Renal pelvis (tissue), 4 donors: ENCODE data around the gene C2orf81. TPM values are rescaled to one million over a fixed set of nuclear protein-coding genes. Genes with fewer than 3 reads are reported as not detected.

Experiments
- DNase-seq: peaks from one replicate; pipeline ENCODE4 v3.0.0-alpha.2; 2013
- polyA plus RNA-seq, 3 donors: library from polyadenylated mRNA; unstranded; fragments of 120-200 nt; gene quantifications; one replicate each; pipeline ENCODE4 v1.2.1, GENCODE V29; 2013; ENCODE audit not compliant: insufficient read length in 3 of 3

C2orf81 gene
- polyA plus RNA-seq, 3 donors = 8.4 to 9.2 (median 8.5) TPM

DNA sequence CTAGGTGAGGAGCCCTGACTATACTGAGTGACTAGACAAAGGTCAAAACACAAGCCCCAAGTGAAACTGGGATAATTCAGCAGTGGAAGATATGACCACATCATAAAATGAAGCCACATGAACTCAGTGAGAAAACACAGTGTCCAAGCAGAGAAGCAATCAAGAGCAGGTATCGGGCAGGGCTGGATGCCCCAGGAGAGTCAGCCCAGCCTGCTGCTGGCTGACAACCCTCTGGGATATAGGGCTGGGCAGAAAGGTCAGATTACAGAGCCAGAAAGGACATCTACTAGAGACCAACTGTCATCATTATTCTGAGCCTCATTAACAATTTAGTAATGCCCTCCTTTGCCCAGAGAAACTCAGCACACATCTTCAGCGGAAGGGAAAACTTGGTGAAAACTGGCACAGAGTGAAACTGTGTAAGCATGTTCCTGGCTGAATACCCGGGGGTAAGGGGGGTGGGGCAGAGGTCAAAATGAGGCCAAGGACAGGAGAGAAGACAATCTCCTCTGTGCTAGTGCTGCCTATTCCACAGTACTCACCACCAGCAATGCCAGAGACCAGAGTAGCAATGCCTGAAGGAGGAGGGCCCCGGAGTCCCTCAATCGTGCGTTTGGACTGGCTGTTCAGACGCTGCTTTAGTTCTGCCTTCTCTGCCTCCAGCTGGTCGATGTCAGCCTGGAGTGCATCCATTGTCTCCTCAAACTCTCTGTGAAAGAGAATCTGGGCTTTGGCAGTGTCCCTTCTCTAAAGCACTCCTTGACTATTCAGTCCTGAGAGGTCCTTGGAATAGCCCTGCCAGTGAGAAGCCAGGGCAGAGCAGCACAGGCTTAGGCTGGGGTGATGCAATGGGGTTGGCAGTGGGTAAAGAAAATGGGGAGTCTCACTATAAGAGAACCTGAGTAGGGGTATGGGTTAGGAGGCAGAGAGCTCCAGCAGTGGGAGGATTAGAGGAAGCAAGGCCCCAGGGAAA lies 56.6 kb downstream of the C2orf81 start:
- DNase-seq = no peak

Other genes with a start within 250 kb of the C2orf81 start
- 10 to 100 TPM; 78.9 to 98.9 (median 94.1) TPM for gene MOB1A, start 242.7 kb downstream of the C2orf81 start, polyA plus RNA-seq
- gene MTHFD2, start 223.0 kb downstream of the C2orf81 start, polyA plus RNA-seq = 10 to 100 TPM; 23.8 to 30.8 (median 25.4) TPM
- 1 to 10 TPM; 1.9 to 5.6 (median 3.4) TPM for gene SLC4A5, start 78.2 kb downstream of the C2orf81 start, polyA plus RNA-seq
- 100 to 1,000 TPM; 157 to 179 (median 167) TPM for gene DCTN1, start 41.3 kb downstream of the C2orf81 start, polyA plus RNA-seq
- gene WDR54, start 111 bp upstream of the C2orf81 start, polyA plus RNA-seq = 10 to 100 TPM; 38.6 to 44.6 (median 43.7) TPM
- gene RTKN, start 20.3 kb upstream of the C2orf81 start, polyA plus RNA-seq = 10 to 100 TPM; 77.2 to 92.8 (median 82.4) TPM
- gene INO80B, start 33.5 kb upstream of the C2orf81 start, polyA plus RNA-seq = 10 to 100 TPM; 26.5 to 38.9 (median 28.7) TPM
- 100 to 1,000 TPM; 126 to 130 (median 127) TPM for gene WBP1, start 36.8 kb upstream of the C2orf81 start, polyA plus RNA-seq
- 10 to 100 TPM; 48.8 to 60.1 (median 49.3) TPM for gene MOGS, start 43.8 kb upstream of the C2orf81 start, polyA plus RNA-seq
- 10 to 100 TPM; 52.0 to 74.4 (median 62.3) TPM for gene MRPL53, start 51.1 kb upstream of the C2orf81 start, polyA plus RNA-seq
- gene CCDC142, start 61.4 kb upstream of the C2orf81 start, polyA plus RNA-seq = 10 to 100 TPM; 10.2 to 18.6 (median 17.1) TPM
- 10 to 100 TPM; 29.3 to 36.0 (median 34.1) TPM for gene TTC31, start 61.5 kb upstream of the C2orf81 start, polyA plus RNA-seq
- gene LBX2, start 78.0 kb upstream of the C2orf81 start, polyA plus RNA-seq = 1 to 10 TPM; 3.1 to 7.9 (median 3.9) TPM
- 10 to 100 TPM; 25.2 to 29.2 (median 27.8) TPM for gene PCGF1, start 86.1 kb upstream of the C2orf81 start, polyA plus RNA-seq
- gene TLX2, start 92.8 kb upstream of the C2orf81 start, polyA plus RNA-seq = under 1 TPM; 0.06 to 0.17 (median 0.13) TPM
- under 1 TPM; 0.21 to 0.57 (median 0.43) TPM for gene DQX1, start 104.6 kb upstream of the C2orf81 start, polyA plus RNA-seq
- 100 to 1,000 TPM; 106 to 113 (median 110) TPM for gene AUP1, start 108.1 kb upstream of the C2orf81 start, polyA plus RNA-seq
- gene HTRA2, start 108.3 kb upstream of the C2orf81 start, polyA plus RNA-seq = 10 to 100 TPM; 34.8 to 37.9 (median 37.0) TPM
- 10 to 100 TPM; 10.1 to 11.4 (median 11.4) TPM for gene LOXL3, start 132.3 kb upstream of the C2orf81 start, polyA plus RNA-seq
- gene DOK1, start 133.1 kb upstream of the C2orf81 start, polyA plus RNA-seq = 10 to 100 TPM; 10.1 to 11.0 (median 10.5) TPM
- 1 to 10 TPM in 1 of 3 donors, under 1 TPM in 2; 0.61 to 1.1 (median 0.75) TPM for gene M1AP, start 226.7 kb upstream of the C2orf81 start, polyA plus RNA-seq
- gene SEMA4F, start 232.6 kb upstream of the C2orf81 start, polyA plus RNA-seq = 1 to 10 TPM; 6.8 to 8.7 (median 7.4) TPM